Activated CD8-positive, alpha-beta T cell treated with anti-CD3 and anti-CD28 coated beads for 36 hours (primary cell): ENCODE data around the gene UNKL. TPM values are rescaled to one million over a fixed set of nuclear protein-coding genes. Genes with fewer than 3 reads are reported as not detected.

Experiments used
- ATAC-seq: fragments of 200-7000 bp; cut with Tn5 transposase; one replicate; pipeline ENCODE4 v1.10.0; 2021; ENCODE audit warnings: mild to moderate bottlenecking, moderate library complexity
- CTCF ChIA-PET: fragments of 350-600 bp; sonication (Branson Sonifier 250); formaldehyde crosslinking; loops from one replicate; lab custom pipeline; 2021; ENCODE audit warnings: antibody characterized with exemption; lab: Charles Lee
- POLR2A ChIA-PET: fragments of 350-600 bp; sonication (Branson Sonifier 250); formaldehyde crosslinking; loops from one replicate; lab custom pipeline; 2021; ENCODE audit warnings: antibody characterized with exemption; lab: Charles Lee
- DNase-seq: peaks from one replicate; pipeline ENCODE4 v3.0.0-alpha.2; 2020
- H3K27ac Mint-ChIP-seq: one replicate; pipeline ENCODE4 v1.8.0; 2021; ENCODE audit warnings: mild to moderate bottlenecking, mixed read lengths
- H3K27me3 Mint-ChIP-seq: one replicate; pipeline ENCODE4 v1.8.0; 2021; ENCODE audit warnings: mixed read lengths
- H3K36me3 Mint-ChIP-seq: one replicate; pipeline ENCODE4 v1.8.0; 2021; ENCODE audit warnings: low read depth, mixed read lengths
- H3K4me1 Mint-ChIP-seq: one replicate; pipeline ENCODE4 v1.8.0; 2021; ENCODE audit warnings: low read depth, mixed read lengths
- H3K4me3 Mint-ChIP-seq: one replicate; pipeline ENCODE4 v1.8.0; 2021; ENCODE audit warnings: mild to moderate bottlenecking, moderate library complexity, mixed read lengths
- H3K9me3 Mint-ChIP-seq: one replicate; pipeline ENCODE4 v1.8.0; 2021; ENCODE audit warnings: mixed read lengths
- intact Hi-C: fragments of 100-400 bp; cut with micrococcal nuclease; formaldehyde crosslinking; loops from one replicate; pipeline ENCODE4 v1.10.0; 2022
- total RNA-seq, 2 experiments: library from RNA; stranded (reverse); gene quantifications; one replicate each; pipeline ENCODE4 v1.2.3, GENCODE V29; 2021
- TF ChIP-seq, protein P1 (sequence below): fragments of 200-600 bp; IDR thresholded peaks from one replicate; pipeline ENCODE4 v1.8.0; 2022; ENCODE audit warnings: antibody characterized with exemption, mild to moderate bottlenecking

The UNKL gene
- total RNA-seq, 2 experiments from 2014 or later = 32.4 to 38.1 TPM

DNA sequence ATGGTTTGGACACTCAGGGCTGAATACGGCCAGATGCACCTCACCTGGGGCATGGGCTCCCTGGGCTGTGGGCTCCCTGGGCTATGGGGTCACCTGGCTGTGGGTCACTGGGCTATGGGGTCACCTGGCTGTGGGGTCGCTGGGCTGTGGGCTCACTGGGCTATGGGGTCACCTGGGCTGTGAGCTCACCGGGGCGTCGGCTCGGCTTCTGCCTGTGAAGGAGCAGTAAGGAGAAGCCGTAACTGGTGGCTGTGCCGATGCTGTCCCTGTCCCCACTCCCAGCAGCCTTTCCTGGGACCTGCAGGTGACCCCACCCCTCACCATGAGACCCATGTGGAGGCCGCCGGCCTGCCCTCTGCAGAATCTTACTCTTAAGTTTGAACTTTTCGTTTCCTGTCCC, 14.5 kb upstream of the UNKL start:
- no peak overlapping the region for H3K27ac Mint-ChIP-seq
- no peaks in the 10 kb centered on the region for H3K27me3 Mint-ChIP-seq
- ChIA-PET POLR2A (interaction anchor here (1.0 to 3.6 kb wide), 2 partner anchors 8 to 15 kb away, joined by 3 to 13 read pairs; partner anchors contain the start of genes CCDC154 and UQCC4), CTCF (interaction anchor here (0.7 to 1.1 kb wide), 5 partner anchors 9 to 217 kb away, joined by 3 to 4 read pairs (median 3); no protein-coding TSS in a partner anchor)
- no peak for ATAC-seq
- TF ChIP-seq, protein P1, sequence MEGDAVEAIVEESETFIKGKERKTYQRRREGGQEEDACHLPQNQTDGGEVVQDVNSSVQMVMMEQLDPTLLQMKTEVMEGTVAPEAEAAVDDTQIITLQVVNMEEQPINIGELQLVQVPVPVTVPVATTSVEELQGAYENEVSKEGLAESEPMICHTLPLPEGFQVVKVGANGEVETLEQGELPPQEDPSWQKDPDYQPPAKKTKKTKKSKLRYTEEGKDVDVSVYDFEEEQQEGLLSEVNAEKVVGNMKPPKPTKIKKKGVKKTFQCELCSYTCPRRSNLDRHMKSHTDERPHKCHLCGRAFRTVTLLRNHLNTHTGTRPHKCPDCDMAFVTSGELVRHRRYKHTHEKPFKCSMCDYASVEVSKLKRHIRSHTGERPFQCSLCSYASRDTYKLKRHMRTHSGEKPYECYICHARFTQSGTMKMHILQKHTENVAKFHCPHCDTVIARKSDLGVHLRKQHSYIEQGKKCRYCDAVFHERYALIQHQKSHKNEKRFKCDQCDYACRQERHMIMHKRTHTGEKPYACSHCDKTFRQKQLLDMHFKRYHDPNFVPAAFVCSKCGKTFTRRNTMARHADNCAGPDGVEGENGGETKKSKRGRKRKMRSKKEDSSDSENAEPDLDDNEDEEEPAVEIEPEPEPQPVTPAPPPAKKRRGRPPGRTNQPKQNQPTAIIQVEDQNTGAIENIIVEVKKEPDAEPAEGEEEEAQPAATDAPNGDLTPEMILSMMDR = no peak
- intact Hi-C loops = no loop called here
- H3K9me3 Mint-ChIP-seq = no peaks in the 10 kb centered on the region
- no peaks in the 10 kb centered on the region for H3K36me3 Mint-ChIP-seq
- no peaks in the 10 kb centered on the region for H3K4me1 Mint-ChIP-seq
- DNase-seq = no peak
- H3K4me3 Mint-ChIP-seq = no peak overlapping the region

DNA sequence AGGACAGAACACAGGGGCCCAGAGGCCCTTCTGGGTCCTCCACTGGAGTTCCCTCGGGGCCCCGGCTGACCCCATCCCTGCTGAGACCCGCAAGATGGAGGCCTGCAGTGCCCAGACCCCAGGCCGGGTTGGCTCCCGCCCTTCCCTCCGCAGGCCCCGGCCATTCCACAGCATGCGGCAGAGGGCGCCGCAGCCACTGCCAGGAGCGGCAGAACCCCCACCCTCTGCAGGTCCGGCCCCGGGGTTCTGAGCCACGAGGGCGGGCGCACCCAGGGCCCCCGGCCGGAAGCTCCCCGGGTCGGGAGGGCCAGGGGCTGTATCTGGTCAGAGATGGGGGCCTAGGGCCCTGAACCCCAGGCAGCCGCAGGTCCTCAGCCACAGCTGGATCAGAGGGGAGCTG, 14.0 kb upstream of the UNKL start:
- Mint-ChIP-seq H3K27ac (no peak overlapping the region), H3K9me3 (no peaks in the 10 kb centered on the region), H3K27me3 (no peaks in the 10 kb centered on the region), H3K4me3 (no peak overlapping the region), H3K36me3 (no peaks in the 10 kb centered on the region), H3K4me1 (no peaks in the 10 kb centered on the region)
- ATAC-seq = peak; percentile 86
- POLR2A ChIA-PET = interaction anchor here (0.8 to 3.6 kb wide), 3 partner anchors 8 to 50 kb away, joined by 3 to 13 read pairs (median 3); partner anchors contain the start of genes CCDC154 and UQCC4
- TF ChIP-seq, protein P1 = peak; percentile 56
- intact Hi-C loops = no loop called here
- CTCF ChIA-PET = interaction anchor here (0.7 to 1.8 kb wide), 6 partner anchors 9 to 295 kb away, joined by 3 to 7 read pairs (median 3); no protein-coding TSS in a partner anchor
- peak; percentile 73 for DNase-seq

DNA sequence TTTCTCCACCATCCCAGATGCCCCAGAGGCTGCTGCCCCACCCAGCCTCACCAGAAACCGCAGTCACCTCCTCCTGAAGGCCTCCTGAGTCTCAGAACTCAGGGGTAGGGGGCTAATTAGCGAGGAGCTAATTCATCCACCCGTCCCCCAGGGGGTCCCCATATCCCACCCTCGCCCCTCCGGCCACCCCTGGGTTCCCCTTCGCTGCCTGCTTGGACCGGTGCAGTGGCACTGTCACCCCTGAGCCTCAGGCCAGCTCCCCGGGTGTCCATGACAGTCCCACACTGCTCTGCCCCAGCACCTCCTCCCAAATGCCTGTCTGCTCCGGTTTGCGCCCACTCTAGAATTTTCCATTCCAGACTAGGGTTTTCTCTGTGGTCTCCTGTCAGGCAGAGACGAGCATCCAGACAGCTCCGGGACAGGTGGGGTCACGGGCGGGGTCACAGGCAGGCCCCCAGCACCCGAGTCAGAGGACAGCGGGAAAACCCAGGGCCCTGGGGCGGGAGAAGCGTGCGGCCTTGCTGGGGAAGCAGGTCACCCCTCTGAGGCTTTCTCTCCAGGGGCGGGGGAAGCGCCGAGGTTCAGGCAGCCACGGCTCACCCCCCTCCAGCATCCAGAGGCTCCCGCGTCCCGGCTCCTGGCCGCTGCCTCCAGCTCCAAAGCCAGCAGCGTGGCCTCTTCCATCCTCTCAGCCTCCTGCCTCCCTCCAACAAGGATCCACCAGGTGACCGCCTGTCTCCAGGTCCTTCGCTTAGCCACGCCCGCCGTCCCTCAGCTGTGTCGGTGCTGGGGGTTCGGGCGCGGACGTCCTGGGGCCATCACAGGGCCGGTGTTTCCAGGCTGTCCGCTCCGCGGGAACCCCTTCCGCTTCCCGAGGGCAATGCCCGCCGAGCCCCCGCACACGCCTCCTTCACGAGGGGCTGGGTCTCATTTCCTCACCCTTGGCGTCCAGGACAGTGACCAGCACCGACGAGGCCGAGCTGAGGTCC, 13.3 kb upstream of the UNKL start:
- Mint-ChIP-seq H3K36me3 (no peaks in the 10 kb centered on the region), H3K9me3 (no peaks in the 10 kb centered on the region), H3K27ac (no peak overlapping the region), H3K4me1 (no peaks in the 10 kb centered on the region), H3K4me3 (no peak overlapping the region), H3K27me3 (no peaks in the 10 kb centered on the region)
- ATAC-seq (no peak), DNase-seq (no peak)
- ChIA-PET POLR2A (interaction anchor here (0.8 to 3.6 kb wide), 4 partner anchors 7 to 278 kb away, joined by 3 to 13 read pairs (median 3); partner anchors contain the start of genes MAPK8IP3 and UQCC4), CTCF (interaction anchor here (0.8 to 1.8 kb wide), 5 partner anchors 11 to 296 kb away, joined by 3 to 7 read pairs (median 3); no protein-coding TSS in a partner anchor)
- TF ChIP-seq, protein P1 = no peak
- intact Hi-C loops = no loop called here

- ChIA-PET POLR2A (interaction anchor here (1.2 to 1.4 kb wide), 2 partner anchors 45 to 279 kb away, joined by 3 read pairs; partner anchors contain the start of gene MAPK8IP3), CTCF (interaction anchor here (1.3 to 1.8 kb wide), 2 partner anchors 111 to 297 kb away, joined by 3 to 7 read pairs; no protein-coding TSS in a partner anchor)
- TF ChIP-seq, protein P1 = no peak
- ATAC-seq (no peak), DNase-seq (no peak)
- Mint-ChIP-seq H3K4me3 (no peak overlapping the region), H3K36me3 (peaks cover 3% of the 10 kb centered on the region), H3K27me3 (no peaks in the 10 kb centered on the region), H3K4me1 (peaks cover 4% of the 10 kb centered on the region), H3K27ac (no peak overlapping the region), H3K9me3 (no peaks in the 10 kb centered on the region)
- intact Hi-C loops = no loop called here
Observed at GRCh38 chr16:1426734-1427471, 12.4 kb upstream of the UNKL start.
